NB4 (cell line): Measurements from ENCODE around the gene KRTAP23-1.

Experiments used
- DNase-seq: peaks from one replicate; pipeline ENCODE4 v3.0.0; 2010; ENCODE audit warnings: low read depth
- H3K4me3 ChIP-seq: one replicate; pipeline ENCODE4 v1.5.1; 2011; ENCODE audit warnings: mild to moderate bottlenecking, low read depth, low read length, moderate library complexity
- CTCF ChIP-seq: IDR thresholded peaks from one replicate; pipeline ENCODE4 v1.5.1; 2012; ENCODE audit warnings: low read depth, low read length
- MAX ChIP-seq: IDR thresholded peaks from 2 replicates; pipeline ENCODE4 v1.6.1; 2011; ENCODE audit warnings: low read depth, low read length
- MYC ChIP-seq: IDR thresholded peaks from 2 replicates; pipeline ENCODE4 v1.6.1; 2011; ENCODE audit warnings: low read depth, low read length
- POLR2A ChIP-seq: IDR thresholded peaks from 2 replicates; pipeline ENCODE4 v1.6.1; 2011; ENCODE audit warnings: mild to moderate bottlenecking; ENCODE audit not compliant: insufficient read length; ENCODE audit errors: extremely low read depth

Gene KRTAP23-1

GRCh38 chr21:30351534-30351933, 3.1 kb upstream of the KRTAP23-1 start:
- H3K4me3 ChIP-seq, result no peak overlapping the region
- DNase-seq, result no peak
- no peak for TF ChIP-seq CTCF
- no peak for TF ChIP-seq MAX
- TF ChIP-seq POLR2A, result no peak
- no peak for TF ChIP-seq MYC

GRCh38 chr21:30349572-30349971, 1.2 kb upstream of the KRTAP23-1 start:
- no peak overlapping the region for H3K4me3 ChIP-seq
- TF ChIP-seq POLR2A, result no peak
- TF ChIP-seq MAX, result no peak
- no peak for TF ChIP-seq MYC
- DNase-seq, result no peak

GRCh38 chr21:30345014-30345413, 3.4 kb downstream of the KRTAP23-1 start:
- TF ChIP-seq POLR2A (no peak), MAX (no peak), MYC (no peak), CTCF (no peak)
- H3K4me3 ChIP-seq, result no peak overlapping the region
- DNase-seq, result no peak

GRCh38 chr21:30340714-30341573, 7.5 kb downstream of the KRTAP23-1 start:
- DNase-seq, result peak; percentile 33
- no peak overlapping the region for H3K4me3 ChIP-seq
- TF ChIP-seq CTCF (peak; percentile 83), POLR2A (no peak), MAX (no peak), MYC (no peak)

GRCh38 chr21:30338717-30339116, 9.7 kb downstream of the KRTAP23-1 start:
- TF ChIP-seq CTCF, result no peak
- TF ChIP-seq POLR2A, result no peak
- no peak for TF ChIP-seq MYC
- no peak for TF ChIP-seq MAX
- DNase-seq, result no peak
- H3K4me3 ChIP-seq, result no peak overlapping the region

- H3K4me3 ChIP-seq, result no peak overlapping the region
- TF ChIP-seq CTCF, result no peak
- TF ChIP-seq POLR2A, result no peak
- no peak for TF ChIP-seq MYC
- TF ChIP-seq MAX, result no peak
- no peak for DNase-seq
Measured at GRCh38 chr21:30337772-30338171, 10.6 kb downstream of the KRTAP23-1 start.
